ENCODE results near the gene DDX43. TPM values are rescaled to one million over a fixed set of nuclear protein-coding genes. Genes with fewer than 3 reads are reported as not detected.

The DDX43 gene
- total RNA-seq, 1 donor from 2014 or later, result not detected

GRCh38 chr6:73349311-73349710 lies 45.3 kb upstream of the DDX43 start:
- Histone ChIP-seq H4K20me1 (ENCODE audit: insufficient read depth, low read length) (no peaks in the 10 kb centered on the region), H3K79me2 (ENCODE audit: insufficient read depth, low read length) (no peaks in the 10 kb centered on the region), H3K27ac (ENCODE audit: low read depth, low read length) (no peak overlapping the region), H3K36me3 (ENCODE audit: insufficient read depth, low read length) (no peaks in the 10 kb centered on the region), H3K4me3 (ENCODE audit: insufficient read depth, low read depth, low read length) (no peak overlapping the region), H3K27me3 (ENCODE audit: insufficient read depth, low read length) (peaks cover 23% of the 10 kb centered on the region), H3K4me1 (ENCODE audit: insufficient read depth, low read length) (no peaks in the 10 kb centered on the region), H3K9me3 (ENCODE audit: insufficient read depth, low read depth, low read length) (no peaks in the 10 kb centered on the region), H2AFZ (ENCODE audit: low read depth, low read length) (no peak overlapping the region), H3K9ac (ENCODE audit: low read length) (no peak overlapping the region), H3K4me2 (ENCODE audit: low read length) (no peak overlapping the region)
- TF ChIP-seq, protein P1, sequence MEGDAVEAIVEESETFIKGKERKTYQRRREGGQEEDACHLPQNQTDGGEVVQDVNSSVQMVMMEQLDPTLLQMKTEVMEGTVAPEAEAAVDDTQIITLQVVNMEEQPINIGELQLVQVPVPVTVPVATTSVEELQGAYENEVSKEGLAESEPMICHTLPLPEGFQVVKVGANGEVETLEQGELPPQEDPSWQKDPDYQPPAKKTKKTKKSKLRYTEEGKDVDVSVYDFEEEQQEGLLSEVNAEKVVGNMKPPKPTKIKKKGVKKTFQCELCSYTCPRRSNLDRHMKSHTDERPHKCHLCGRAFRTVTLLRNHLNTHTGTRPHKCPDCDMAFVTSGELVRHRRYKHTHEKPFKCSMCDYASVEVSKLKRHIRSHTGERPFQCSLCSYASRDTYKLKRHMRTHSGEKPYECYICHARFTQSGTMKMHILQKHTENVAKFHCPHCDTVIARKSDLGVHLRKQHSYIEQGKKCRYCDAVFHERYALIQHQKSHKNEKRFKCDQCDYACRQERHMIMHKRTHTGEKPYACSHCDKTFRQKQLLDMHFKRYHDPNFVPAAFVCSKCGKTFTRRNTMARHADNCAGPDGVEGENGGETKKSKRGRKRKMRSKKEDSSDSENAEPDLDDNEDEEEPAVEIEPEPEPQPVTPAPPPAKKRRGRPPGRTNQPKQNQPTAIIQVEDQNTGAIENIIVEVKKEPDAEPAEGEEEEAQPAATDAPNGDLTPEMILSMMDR (IDR thresholded peaks at IDR 0.05; ENCODE audit: insufficient read depth, low read depth, low read length), result no peak
- TF ChIP-seq EZH2 (IDR thresholded peaks at IDR 0.05; ENCODE audit: insufficient read depth, low read length), result no peak
- H3K9me3 Mint-ChIP-seq (ENCODE audit: unreplicated experiment), result no peaks in the 10 kb centered on the region
- H3K4me3 Mint-ChIP-seq (ENCODE audit: unreplicated experiment), result no peak overlapping the region
- H3K4me1 Mint-ChIP-seq (ENCODE audit: low read depth, unreplicated experiment), result no peaks in the 10 kb centered on the region
- no peak overlapping the region for H3K27ac Mint-ChIP-seq (ENCODE audit: unreplicated experiment)
- no peak for FAIRE-seq
- H3K36me3 Mint-ChIP-seq (ENCODE audit: low read depth, unreplicated experiment), result no peaks in the 10 kb centered on the region
- peaks cover 2% of the 10 kb centered on the region for H3K27me3 Mint-ChIP-seq (ENCODE audit: low read depth, unreplicated experiment)
- DNase-seq (ENCODE audit: low read depth), result no peak

GRCh38 chr6:73353636-73354593 lies 40.7 kb upstream of the DDX43 start, which contains the start of gene DPPA5:
Gene DPPA5, minus strand, starts transcription at chr6:73354276. Its CDS starts 51 bp downstream, at chr6:73354225.
- Mint-ChIP-seq H3K27me3 (ENCODE audit: low read depth, unreplicated experiment) (peaks cover 2% of the 10 kb centered on the region), H3K4me3 (ENCODE audit: unreplicated experiment) (no peak within 1 kb of the TSS), H3K4me1 (ENCODE audit: low read depth, unreplicated experiment) (no peaks in the 10 kb centered on the region), H3K36me3 (ENCODE audit: low read depth, unreplicated experiment) (no peaks in the 10 kb centered on the region), H3K27ac (ENCODE audit: unreplicated experiment) (no peak within 1 kb of the TSS), H3K9me3 (ENCODE audit: unreplicated experiment) (no peaks in the 10 kb centered on the region)
- FAIRE-seq (no peak), DNase-seq (ENCODE audit: low read depth) (no peak)
- no peaks in the 10 kb centered on the region for H3K79me2 ChIP-seq (ENCODE audit: insufficient read depth, low read length)
- no peak within 1 kb of the TSS for H2AFZ ChIP-seq (ENCODE audit: low read depth, low read length)
- TF ChIP-seq, protein P1 (IDR thresholded peaks at IDR 0.05; ENCODE audit: insufficient read depth, low read depth, low read length), result no peak
- no peak for TF ChIP-seq EZH2 (IDR thresholded peaks at IDR 0.05; ENCODE audit: insufficient read depth, low read length)
- H3K9me3 ChIP-seq (ENCODE audit: insufficient read depth, low read depth, low read length), result no peaks in the 10 kb centered on the region
- no peaks in the 10 kb centered on the region for H3K4me1 ChIP-seq (ENCODE audit: insufficient read depth, low read length)
- H3K36me3 ChIP-seq (ENCODE audit: insufficient read depth, low read length), result no peaks in the 10 kb centered on the region
- H3K4me2 ChIP-seq (ENCODE audit: low read length), result no peak within 1 kb of the TSS
- peaks cover 13% of the 10 kb centered on the region for H3K27me3 ChIP-seq (ENCODE audit: insufficient read depth, low read length)
- H3K4me3 ChIP-seq (ENCODE audit: insufficient read depth, low read depth, low read length), result no peak within 1 kb of the TSS
- no peak within 1 kb of the TSS for H3K9ac ChIP-seq (ENCODE audit: low read length)
- no peaks in the 10 kb centered on the region for H4K20me1 ChIP-seq (ENCODE audit: insufficient read depth, low read length)
- H3K27ac ChIP-seq (ENCODE audit: low read depth, low read length), result no peak within 1 kb of the TSS

- Mint-ChIP-seq H3K27me3 (ENCODE audit: low read depth, unreplicated experiment) (no peaks in the 10 kb centered on the region), H3K9me3 (ENCODE audit: unreplicated experiment) (no peaks in the 10 kb centered on the region), H3K27ac (ENCODE audit: unreplicated experiment) (no peak within 1 kb of the TSS), H3K4me3 (ENCODE audit: unreplicated experiment) (no peak within 1 kb of the TSS), H3K4me1 (ENCODE audit: low read depth, unreplicated experiment) (no peaks in the 10 kb centered on the region), H3K36me3 (ENCODE audit: low read depth, unreplicated experiment) (no peaks in the 10 kb centered on the region)
- no peak within 1 kb of the TSS for H2AFZ ChIP-seq (ENCODE audit: low read depth, low read length)
- TF ChIP-seq, protein P1 (IDR thresholded peaks at IDR 0.05; ENCODE audit: insufficient read depth, low read depth, low read length), result no peak
- no peak for TF ChIP-seq EZH2 (IDR thresholded peaks at IDR 0.05; ENCODE audit: insufficient read depth, low read length)
- H3K27ac ChIP-seq (ENCODE audit: low read depth, low read length), result no peak within 1 kb of the TSS
- no peaks in the 10 kb centered on the region for H3K4me1 ChIP-seq (ENCODE audit: insufficient read depth, low read length)
- H3K4me2 ChIP-seq (ENCODE audit: low read length), result no peak within 1 kb of the TSS
- FAIRE-seq, result no peak
- H3K4me3 ChIP-seq (ENCODE audit: insufficient read depth, low read depth, low read length), result no peak within 1 kb of the TSS
- no peaks in the 10 kb centered on the region for H4K20me1 ChIP-seq (ENCODE audit: insufficient read depth, low read length)
- no peak within 1 kb of the TSS for H3K9ac ChIP-seq (ENCODE audit: low read length)
- DNase-seq (ENCODE audit: low read depth), result no peak
- H3K27me3 ChIP-seq (ENCODE audit: insufficient read depth, low read length), result no peaks in the 10 kb centered on the region
- no peaks in the 10 kb centered on the region for H3K36me3 ChIP-seq (ENCODE audit: insufficient read depth, low read length)
- H3K79me2 ChIP-seq (ENCODE audit: insufficient read depth, low read length), result no peaks in the 10 kb centered on the region
- H3K9me3 ChIP-seq (ENCODE audit: insufficient read depth, low read depth, low read length), result no peaks in the 10 kb centered on the region
Measured at GRCh38 chr6:73362358-73362757, 32.3 kb upstream of the DDX43 start, which contains the start of gene KHDC3L. Gene KHDC3L, plus strand, starts transcription at chr6:73362658. Its CDS starts 72 bp downstream, at chr6:73362730.

All from astrocyte (in vitro differentiated cells and primary cell).